NCI-H510A treated with DMSO at 0.1 percent for 48 hours (cell line): Measurements from ENCODE around the gene CDH23.
A peak's percentile ranks its signal among the peaks of the same experiment; 100 is the strongest.

Experiments
- DNase-seq: peaks from one replicate; lab custom pipeline; 2025; lab: John Stamatoyannopoulos, UW

The CDH23 gene

DNA sequence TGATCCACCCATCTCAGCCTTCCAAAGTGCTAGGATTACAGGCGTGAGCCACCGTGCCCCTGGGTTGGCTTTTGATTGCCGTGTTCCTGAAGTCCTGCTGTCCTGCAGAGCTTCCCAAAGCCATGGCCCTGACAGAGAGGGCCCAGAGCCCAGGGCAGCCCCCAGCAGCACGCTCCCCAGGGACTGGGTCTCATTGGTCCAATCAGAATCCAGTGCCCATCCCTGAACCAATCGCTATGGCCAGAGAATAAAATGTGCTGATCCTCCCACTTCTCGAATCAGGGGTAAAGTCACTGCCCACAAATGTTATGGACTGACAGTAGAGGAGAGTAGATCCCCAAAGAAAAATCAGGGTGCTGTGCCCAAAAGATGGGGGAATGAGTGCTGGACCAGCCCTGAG, 327.8 kb downstream of the CDH23 start:
- DNase-seq, result no peak

DNA sequence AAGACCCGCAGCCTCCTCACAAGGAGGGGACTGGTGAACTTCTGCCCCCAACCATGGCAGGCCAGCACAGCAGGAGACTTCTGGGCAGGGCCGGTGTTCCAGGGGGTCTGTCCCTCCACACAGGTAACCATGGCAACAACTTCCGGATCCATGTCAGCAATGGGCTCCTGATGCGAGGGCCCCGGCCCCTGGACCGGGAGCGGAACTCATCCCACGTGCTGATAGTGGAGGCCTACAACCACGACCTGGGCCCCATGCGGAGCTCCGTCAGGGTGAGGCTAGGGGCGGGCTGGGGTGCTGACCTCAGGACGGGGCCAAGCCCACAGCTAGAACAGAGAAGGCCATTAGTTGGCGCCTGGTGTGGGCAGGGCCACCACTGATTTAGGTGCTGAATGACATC, 328.5 kb downstream of the CDH23 start:
- DNase-seq, result no peak

DNA sequence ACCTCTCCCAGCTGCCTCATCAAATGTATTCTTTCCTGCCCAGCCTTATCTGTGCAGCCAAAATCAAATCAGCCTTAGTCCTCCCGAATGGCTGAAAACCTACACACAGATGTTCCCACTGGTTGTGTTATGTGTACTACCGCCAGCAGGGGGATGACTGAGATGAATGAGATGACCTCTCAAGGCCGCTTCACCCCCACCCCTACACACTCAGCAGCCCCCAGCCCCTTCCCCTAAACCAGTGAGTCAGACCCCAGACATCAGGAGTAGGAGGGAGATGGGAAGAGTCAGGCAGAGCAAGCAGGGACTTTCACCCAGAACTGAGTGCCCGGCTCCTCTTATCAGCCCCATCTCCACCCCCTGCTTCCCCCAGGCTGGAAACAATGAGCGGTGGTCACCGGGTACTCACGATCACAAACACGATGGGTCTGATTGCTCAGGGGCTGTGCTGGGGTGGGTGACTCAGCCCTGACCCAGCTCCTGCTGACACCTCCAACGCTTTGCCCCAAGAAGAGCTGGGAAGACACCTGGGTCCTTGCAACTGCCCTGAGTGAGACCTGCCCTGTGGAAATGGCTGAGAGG, 329.4 kb downstream of the CDH23 start:
- no peak for DNase-seq

DNA sequence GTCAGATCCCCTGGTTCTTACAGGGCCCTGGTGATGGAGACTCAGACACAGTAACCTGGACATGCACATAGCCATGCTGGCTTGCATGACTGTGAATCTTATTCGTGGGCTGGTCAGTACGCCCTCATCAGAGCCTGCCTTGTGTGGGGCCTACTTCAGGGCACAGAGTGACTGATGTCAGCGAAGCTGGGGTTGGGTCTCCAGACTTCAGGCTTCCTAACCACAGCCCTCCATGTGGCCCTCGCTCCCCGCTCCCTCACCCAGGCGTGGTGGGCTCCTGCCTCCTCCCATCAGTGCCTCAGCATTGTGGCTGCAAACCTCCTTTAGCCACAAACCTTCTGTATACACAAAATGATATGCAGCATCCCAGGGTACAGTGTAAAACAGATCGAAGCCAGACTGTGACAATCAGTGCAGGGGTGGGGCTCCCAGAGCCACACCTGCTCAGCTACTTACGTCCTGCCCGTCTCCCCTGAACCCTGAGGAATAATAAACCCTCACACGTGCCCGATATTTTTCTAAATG, 329.9 kb downstream of the CDH23 start:
- no peak for DNase-seq

DNA sequence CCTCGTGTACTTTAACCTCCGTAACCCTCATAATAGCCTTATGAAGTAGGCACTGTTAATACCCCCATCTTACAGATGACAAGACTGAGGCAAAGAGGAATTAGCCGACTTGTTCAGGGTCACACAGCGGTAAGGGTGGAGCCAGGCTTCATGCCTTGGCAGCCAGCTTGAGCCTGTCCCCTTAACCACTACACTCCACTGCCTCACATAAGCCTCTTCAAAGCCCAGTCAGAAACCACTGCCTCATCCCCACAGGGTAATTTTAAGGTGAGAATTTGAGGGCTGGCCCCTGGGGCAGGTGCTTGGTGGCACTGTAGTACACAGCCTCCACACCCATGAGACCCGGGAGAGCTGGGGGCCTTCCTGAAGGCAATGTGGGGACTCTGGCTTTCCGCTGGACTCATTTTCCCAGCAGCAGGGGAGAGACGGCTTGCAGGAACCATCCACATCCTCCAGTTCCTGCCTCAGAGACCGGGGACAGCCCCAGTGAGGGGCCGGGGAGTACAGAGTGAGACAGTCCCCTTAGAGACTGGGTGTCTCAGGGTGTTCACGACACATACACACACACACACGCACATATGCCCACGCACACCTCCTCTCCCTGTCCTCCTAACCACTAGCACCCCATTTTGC, 330.5 kb downstream of the CDH23 start:
- no peak for DNase-seq

DNA sequence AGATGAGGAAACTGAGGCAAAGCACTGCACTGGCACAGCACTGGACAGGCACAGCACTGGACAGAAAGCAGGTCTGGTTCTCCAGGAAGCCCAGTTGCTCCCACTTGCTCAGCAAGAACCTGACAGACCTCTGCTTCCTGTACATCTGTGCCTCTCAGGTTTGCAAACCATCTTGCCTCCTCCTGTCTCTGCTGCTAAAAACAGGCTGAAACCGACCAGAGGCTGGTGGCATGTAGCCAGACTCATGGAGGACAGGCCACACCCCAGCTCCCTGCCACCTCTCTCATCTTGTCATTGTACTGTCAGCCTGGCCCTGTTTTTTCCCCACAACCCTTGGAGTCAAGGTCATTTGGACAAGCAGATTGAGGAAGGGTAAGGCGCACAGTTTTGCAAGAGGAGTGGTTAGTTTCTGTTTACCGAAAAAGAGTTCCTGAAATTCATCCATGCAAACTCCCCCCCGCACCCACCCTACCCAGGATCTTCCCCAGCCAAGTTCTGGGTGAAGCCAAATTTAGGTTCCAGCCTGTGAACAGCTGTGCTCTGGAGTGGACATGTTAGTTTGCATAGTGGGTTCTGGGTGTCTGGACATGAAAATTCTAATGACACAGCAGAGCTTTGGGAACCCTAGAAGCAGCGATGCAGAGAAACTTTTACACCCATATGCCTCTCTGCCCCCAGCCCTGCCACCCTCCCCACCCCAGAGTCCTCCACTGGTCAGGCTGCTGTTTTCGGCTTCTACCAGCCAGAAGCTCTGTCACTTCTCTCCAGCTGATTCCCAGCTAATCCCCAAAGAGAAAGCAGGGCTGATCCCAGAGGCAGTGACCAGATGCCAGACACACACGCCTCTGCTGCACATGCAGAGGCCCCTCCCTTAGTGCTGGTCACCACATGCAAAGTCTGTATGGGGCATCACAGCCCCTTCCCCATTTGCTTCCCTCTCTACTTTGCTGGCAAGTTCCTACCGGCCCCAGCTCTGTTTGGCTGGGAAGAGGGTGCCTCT, 331.3 kb downstream of the CDH23 start:
- peak; percentile 23 for DNase-seq

DNA sequence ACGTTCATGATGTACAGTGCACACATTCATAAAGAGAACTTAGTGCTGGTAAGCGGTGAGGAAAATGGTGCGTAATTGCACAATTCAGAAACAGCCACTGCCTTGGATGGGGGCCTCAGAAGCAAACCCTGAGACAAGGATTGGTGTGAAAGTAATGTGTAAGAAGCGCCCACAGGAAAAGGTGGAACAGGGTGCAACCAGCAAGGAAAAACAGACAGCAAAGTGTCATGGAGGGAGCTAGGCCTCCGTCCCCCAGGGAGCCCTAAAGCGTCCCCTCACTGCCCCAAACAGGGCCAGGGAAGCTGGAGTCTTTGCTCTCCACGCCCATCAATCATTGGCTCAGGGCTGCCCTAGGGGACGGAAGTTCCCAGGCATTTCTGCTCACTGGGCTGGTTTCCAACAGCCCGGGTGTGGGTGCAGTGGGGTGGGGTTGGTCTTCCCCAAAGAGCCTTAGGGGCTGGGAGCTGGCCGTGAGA, 332.5 kb downstream of the CDH23 start:
- no peak for DNase-seq

DNA sequence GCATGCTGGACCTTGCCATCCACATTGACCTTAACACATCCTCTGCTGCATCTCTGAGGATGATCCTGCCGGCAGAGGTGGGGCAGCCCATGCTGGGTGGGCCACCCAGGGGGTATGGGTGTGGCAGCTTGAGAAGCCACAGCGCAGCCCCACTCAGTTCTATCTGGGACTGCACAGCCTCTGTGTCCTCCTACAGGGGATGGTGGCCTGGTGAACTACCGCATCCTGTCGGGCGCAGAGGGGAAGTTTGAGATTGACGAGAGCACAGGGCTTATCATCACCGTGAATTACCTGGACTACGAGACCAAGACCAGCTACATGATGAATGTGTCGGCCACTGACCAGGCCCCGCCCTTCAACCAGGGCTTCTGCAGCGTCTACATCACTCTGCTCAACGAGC, 335.1 kb downstream of the CDH23 start:
- no peak for DNase-seq

DNA sequence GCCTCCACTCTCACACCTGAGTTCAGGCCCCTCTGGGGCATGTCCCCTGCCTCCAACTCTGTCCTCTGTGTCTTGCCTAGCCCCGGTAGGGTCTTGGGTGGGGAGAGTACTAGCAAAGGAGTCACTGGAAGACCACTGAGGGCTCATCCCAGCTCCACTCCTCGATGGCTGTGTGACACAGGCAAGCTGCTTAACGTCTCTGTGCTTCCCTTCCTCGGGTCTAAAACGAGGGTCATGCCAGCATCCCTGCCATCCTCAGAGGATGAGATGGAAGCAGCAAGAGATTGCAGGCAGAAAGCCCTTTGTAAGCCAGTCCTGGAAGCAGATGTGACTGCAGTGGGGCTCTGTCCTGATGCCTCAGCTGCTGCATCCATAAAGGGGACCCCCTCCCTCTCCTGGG, 338.1 kb downstream of the CDH23 start:
- no peak for DNase-seq

DNA sequence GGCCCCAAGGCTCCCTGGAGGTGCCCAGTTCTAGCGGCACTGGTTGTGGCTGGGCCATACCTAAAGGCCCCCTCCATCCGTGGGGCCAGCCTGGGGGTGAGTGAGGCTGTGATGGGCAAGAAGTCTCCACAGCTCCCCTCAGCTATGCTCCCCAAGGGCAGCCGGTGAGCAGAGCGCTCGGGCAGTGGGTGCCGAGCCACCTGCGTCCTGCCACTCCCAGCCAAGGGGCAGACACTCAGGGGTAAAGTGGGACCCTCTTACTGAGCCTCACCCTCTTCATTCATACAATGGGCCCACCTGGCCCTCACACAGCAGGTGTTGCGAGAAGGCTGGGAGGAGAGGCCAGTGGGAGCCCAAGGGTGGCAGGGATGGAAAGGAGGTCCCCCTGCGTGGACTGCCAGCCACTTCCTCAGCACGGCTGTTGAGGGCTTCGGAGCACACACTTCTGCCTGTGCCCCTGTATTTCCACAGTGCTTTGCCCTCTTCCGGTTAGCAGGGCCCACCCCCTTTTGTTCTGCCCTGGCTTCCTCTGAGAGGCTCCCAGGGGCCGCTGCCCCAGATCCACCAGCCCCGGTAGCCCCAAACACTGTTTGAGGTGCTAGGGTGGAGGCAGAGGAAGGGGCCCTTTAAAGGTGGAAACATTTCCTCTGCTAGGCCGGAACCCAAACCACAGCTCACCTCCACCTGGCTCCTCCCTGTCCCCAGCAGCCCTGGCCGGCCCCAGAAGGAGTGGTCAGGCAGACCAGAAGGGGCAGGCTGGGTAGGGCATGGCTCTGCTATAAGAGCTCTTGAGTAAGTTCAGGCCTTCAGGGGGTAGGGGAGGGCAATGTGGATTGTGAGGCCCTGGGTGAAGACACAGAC, 339.2 kb downstream of the CDH23 start:
- DNase-seq, result no peak

DNA sequence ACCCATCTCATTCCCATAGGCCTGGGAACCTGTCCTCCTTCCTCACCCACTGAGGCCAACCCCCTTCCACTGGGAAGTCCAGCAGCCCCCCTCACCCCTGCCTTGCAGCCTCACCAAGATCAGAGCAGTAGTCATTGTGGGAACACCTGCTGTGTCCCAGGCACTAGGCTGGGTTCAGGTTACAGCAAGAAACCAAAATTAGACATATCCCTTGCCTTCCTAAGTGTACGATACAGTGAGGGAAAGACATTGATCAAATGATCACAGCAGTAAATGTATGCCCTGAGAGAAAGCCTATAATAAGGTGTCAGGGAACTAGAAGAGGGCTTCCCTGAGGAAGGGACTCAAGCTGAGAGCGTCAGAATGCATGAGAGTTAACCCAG, 339.8 kb downstream of the CDH23 start:
- no peak for DNase-seq

DNA sequence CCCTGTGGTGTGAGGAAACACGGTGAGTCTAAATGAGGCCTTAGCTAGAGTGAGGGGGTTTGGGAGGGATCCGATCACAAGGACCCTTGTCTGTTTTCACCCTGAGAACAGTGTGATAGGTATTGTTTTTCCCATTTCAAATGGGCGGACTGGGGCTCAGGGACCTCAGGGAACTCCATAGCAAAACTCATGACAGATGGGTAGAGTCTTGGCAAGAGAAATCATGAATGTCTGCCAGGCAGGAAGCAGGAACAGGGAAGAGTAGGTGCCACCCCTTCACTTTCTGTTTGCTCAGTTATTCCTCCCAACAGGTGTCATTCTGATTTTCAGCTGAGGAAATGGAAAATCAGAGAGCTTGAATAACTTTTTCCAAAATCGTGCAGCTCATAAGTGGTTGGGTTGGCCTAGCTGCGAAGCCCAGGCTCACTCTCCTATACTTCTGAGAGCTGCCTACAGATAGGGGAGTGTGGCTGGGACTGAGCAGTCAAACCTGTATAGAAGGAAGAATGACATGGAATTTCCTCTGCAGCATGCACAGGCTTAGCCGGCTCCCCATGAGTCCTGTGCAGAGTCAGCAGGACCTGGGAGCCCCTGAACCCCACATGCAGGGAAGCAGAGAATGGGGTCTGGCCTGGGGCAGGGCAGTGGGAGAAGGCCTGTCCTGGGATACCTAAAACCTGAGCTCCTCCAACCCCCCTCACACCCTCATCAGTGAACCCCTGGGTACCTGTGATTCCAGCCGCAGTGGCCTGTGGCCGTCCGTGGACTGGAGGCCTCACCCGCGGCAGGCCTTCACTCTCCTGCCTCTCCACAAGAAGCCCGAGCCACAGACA, 340.5 kb downstream of the CDH23 start:
- no peak for DNase-seq

DNA sequence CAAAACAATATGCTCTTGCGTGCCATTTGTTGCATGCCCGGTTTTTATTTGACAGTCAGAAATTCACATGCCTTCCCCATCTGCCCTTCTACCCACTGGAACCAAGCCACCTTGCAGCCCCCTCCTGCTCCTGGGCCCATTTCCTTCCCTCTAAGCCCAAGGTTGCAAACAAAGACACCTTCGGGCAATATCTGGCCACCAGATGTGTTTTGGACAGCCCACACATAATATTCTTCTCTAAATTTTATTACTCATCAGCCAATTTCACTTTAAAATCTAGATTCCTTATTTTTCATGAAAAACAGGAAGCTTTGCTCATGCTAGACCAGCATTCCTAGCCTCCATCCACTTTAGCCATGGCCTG, 341.1 kb downstream of the CDH23 start:
- DNase-seq, result no peak

DNA sequence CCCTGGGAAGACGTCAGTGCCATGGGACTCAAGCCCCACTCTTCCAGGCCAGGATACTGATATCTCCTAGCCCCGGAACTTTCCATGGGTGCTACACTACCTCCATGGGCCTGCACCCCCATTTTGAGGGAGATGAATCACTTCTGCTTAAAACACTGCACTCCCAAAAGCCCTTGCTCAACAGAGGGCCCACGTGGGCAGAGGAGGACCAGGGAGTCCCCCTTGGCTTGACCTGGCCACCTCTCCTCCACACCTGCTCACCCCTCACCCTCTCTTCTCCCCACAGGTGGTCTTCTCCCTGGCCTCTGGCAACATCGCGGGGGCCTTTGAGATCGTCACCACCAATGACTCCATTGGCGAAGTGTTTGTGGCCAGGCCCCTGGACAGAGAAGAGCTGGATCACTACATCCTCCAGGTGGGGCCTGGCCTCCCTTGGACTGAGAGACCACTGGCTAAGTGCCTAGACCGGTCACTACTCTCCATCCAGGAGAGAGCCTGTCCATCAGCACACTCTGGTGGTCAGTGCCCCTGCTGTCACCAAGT, 342.7 kb downstream of the CDH23 start:
- no peak for DNase-seq

DNA sequence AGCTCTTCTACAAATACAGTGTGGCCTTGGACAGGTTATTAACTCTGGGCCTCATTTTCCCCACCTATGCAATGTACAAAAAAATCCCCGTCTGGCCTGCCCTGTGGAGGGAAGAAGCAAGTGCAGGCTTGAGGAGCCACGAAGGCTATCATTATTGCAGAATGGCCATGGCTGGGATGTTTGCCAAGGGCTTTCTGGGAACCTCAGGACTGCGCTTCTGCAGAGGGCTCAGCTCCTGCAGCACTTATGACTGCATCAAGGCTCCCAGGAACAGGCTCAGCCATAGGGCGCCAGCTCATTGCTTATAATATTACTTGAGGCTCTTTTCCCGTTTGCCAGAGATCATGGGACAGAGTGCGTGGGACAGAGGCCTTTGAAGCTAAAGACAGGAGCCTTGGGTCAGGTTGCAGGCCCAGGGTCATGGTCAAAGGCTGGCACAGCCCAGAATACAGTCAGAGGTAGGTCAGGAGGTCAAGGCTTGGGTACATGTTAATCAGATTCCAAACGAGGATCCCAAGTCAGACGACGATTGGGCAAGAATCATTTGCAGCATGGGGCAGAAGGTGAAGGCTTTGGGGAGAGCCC, 343.4 kb downstream of the CDH23 start:
- no peak for DNase-seq

DNA sequence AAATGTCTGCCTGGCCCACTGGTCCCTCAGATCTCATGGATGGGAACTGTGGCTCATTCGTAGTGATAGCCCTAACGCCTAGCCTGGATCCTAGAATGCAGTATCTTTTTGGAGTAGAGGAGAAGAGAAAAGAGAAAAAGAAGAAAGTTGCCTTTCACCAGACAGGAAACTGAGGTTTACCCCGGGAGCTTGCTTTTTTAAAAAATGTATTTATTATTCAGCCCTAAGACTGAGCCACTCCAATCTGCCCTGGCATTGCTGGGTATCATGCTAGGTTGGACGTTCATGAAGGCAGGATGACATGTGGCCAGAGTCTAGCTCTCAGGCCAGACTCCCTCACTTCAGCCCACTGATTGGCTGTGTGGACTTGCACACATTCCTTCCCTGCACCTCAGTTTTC, 344.3 kb downstream of the CDH23 start:
- no peak for DNase-seq

DNA sequence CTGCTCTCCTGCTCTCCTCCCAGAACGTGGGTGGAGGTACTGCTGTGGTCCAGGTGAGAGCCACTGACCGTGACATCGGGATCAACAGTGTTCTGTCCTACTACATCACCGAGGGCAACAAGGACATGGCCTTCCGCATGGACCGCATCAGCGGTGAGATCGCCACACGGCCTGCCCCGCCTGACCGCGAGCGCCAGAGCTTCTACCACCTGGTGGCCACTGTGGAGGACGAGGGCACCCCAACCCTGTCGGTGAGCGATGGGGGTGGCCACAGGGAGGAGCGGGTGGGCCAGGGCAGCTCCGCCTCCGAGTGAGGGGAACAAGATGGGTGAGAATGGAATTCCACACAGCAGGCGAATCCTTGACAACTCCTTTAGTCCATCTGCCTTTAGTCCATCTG, 345.0 kb downstream of the CDH23 start:
- no peak for DNase-seq

DNA sequence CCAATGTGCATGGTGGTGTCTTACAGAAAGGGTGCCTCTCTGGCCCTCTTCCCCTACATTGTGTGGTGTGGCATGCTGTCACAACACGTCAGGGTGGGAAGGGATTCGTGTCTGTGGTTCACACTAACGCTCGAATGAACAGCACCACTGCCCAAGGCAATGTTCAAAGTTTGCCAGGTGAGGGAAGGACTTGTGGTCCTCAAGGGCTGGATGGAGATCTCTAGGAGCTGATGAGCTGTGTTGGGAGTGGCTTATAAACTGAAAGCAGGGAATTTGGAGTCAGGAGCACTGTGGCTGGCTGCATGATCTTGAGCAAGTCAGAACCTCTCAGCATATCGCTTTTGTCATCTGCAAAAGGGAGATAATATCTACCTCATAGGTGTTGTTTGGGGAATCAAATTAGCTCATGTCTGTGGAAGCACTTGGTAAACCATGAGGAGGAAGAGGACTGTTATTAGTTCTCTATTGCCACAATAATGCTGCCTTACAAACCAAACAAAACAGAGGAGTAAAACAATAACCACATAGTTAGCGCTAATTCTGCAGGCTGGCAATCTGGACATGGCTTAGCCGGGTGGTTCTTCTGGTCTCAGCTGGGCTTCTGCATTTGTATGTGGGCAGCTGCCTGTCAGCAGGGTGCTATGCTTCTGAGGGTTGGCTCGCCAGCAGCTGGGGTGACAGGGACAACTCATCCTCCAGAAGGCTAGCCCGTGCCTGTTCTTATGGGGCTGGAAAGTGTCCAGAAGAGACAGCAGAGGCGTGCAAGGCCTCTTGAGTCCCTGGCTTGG, 345.8 kb downstream of the CDH23 start:
- DNase-seq, result no peak

DNA sequence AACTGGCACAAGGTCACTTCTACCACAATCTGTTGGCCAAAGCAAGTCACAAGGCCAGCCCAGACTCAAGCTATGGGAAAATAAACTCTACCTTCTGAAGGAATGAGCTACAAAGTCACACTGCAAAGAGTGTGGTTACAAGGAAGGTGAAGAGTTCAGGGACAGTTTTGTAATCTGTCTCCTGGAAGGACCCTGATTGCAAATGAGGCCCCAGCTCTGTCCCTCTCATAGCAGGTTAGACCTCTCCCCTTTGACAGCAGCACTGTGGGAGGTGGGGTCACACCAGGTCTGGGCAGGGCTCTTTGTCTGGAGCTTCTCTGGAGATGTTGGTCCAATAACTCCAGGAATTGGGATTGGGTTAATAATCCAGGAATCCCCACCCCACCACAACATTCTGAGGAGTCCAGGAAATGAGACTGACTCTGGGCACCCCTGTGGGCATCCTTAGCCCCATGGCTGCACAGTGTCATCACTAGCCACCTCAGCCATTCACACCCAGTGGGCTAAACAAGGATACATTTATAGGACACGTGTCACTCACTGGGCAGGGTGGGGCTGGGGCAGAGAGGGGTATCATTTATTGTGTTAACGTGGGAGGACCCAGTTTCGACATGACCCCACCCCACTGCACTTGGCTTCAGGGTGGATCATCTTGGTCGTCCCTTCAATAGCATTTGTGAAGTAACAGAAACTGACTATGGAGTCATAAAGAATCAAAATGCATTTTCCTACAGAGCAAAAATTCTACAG, 346.5 kb downstream of the CDH23 start:
- DNase-seq, result no peak
